Endothelial cell (in vitro differentiated cells): ENCODE measurements around the gene VMAC. TPM values are rescaled to one million over a fixed set of nuclear protein-coding genes. Genes with fewer than 3 reads are reported as not detected.

ENCODE experiments used
- DNase-seq: peaks from one replicate; pipeline ENCODE4 v3.0.0; 2021; ENCODE audit warnings: low spot score
- H3K27ac Mint-ChIP-seq: one replicate; pipeline ENCODE4 v1.8.0; 2021; ENCODE audit warnings: mixed read lengths, inconsistent platforms; ENCODE audit not compliant: unreplicated experiment
- H3K27me3 Mint-ChIP-seq: one replicate; pipeline ENCODE4 v1.8.0; 2021; ENCODE audit warnings: mild to moderate bottlenecking, moderate library complexity, mixed read lengths, inconsistent platforms; ENCODE audit not compliant: unreplicated experiment
- H3K36me3 Mint-ChIP-seq: one replicate; pipeline ENCODE4 v1.8.0; 2021; ENCODE audit warnings: mild to moderate bottlenecking, low read depth, mixed read lengths, inconsistent platforms; ENCODE audit not compliant: unreplicated experiment
- H3K4me1 Mint-ChIP-seq: one replicate; pipeline ENCODE4 v1.8.0; 2021; ENCODE audit warnings: mild to moderate bottlenecking, mixed read lengths, inconsistent platforms; ENCODE audit not compliant: unreplicated experiment
- H3K4me3 Mint-ChIP-seq: one replicate; pipeline ENCODE4 v1.8.0; 2021; ENCODE audit warnings: mild to moderate bottlenecking, mixed read lengths, inconsistent platforms; ENCODE audit not compliant: unreplicated experiment
- H3K9me3 Mint-ChIP-seq: one replicate; pipeline ENCODE4 v1.8.0; 2021; ENCODE audit warnings: mixed read lengths, inconsistent platforms; ENCODE audit not compliant: unreplicated experiment
- total RNA-seq: library from RNA; stranded (reverse); fragmentation: NEBNext Ultra II Directional; extraction: Animal tissue kit (Norgen Biotek cat#: 25700); gene quantifications from one replicate; pipeline ENCODE4 v1.2.1, GENCODE V29; 2021; ENCODE audit not compliant: unreplicated experiment
- TF ChIP-seq, protein P1 (sequence below): fragments of 200-600 bp; sonication (generic); IDR thresholded peaks from one replicate; pipeline ENCODE4 v1.5.0; 2021; ENCODE audit warnings: antibody characterized with exemption; ENCODE audit not compliant: unreplicated experiment

The VMAC gene
- total RNA-seq, 1 donor from 2014 or later, result 8.9 TPM

DNA sequence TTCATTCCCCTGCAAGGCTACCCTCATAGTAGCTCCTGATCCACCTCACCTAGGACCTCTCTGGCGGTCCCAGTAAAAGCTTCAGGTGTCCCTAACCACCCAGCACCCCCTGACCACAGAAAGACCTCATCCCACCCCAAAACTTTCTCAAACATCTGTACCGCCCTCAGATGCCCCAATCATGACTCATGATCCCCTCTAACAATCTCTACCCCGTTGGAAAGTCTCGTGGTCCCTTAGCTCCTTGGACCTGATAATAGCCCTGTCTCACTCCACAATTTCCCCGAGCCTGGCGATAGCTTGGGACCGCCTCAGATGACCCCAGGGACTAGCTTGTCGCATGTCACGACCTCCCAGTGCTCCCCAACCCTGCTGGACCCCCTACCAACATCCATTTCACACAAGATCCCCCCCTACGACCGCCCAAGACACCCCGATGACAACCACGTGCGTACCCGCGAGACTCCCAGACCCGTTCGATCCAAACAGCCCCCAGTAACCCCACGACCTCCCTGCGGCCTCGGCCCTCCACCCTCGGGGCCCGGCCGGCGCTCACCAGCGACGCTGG is 1.5 kb upstream of the VMAC start:
- H3K27ac Mint-ChIP-seq, result peak overlapping the region; percentile 96
- DNase-seq, result no peak
- peak overlapping the region; percentile 100 for H3K4me3 Mint-ChIP-seq
- TF ChIP-seq, protein P1, sequence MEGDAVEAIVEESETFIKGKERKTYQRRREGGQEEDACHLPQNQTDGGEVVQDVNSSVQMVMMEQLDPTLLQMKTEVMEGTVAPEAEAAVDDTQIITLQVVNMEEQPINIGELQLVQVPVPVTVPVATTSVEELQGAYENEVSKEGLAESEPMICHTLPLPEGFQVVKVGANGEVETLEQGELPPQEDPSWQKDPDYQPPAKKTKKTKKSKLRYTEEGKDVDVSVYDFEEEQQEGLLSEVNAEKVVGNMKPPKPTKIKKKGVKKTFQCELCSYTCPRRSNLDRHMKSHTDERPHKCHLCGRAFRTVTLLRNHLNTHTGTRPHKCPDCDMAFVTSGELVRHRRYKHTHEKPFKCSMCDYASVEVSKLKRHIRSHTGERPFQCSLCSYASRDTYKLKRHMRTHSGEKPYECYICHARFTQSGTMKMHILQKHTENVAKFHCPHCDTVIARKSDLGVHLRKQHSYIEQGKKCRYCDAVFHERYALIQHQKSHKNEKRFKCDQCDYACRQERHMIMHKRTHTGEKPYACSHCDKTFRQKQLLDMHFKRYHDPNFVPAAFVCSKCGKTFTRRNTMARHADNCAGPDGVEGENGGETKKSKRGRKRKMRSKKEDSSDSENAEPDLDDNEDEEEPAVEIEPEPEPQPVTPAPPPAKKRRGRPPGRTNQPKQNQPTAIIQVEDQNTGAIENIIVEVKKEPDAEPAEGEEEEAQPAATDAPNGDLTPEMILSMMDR, result no peak
- H3K36me3 Mint-ChIP-seq, result no peaks in the 10 kb centered on the region
- H3K27me3 Mint-ChIP-seq, result peaks cover 13% of the 10 kb centered on the region
- peaks cover 5% of the 10 kb centered on the region for H3K4me1 Mint-ChIP-seq
- H3K9me3 Mint-ChIP-seq, result no peaks in the 10 kb centered on the region

- H3K36me3 Mint-ChIP-seq, result no peaks in the 10 kb centered on the region
- H3K9me3 Mint-ChIP-seq, result no peaks in the 10 kb centered on the region
- DNase-seq, result peak; percentile 98
- H3K4me1 Mint-ChIP-seq, result peaks cover 5% of the 10 kb centered on the region
- H3K4me3 Mint-ChIP-seq, result peak within 1 kb of the TSS; percentile 100
- H3K27me3 Mint-ChIP-seq, result peaks cover 13% of the 10 kb centered on the region
- TF ChIP-seq, protein P1, result no peak
- H3K27ac Mint-ChIP-seq, result peak within 1 kb of the TSS; percentile 96
These were observed 884 bp upstream of the VMAC start, which contains the start of gene NDUFA11 for GRCh38 chr19:5903624-5904351. NDUFA11 (minus strand) TSS chr19:5903790; CDS start chr19:5903708, 82 bp downstream.

GRCh38 chr19:5905114-5905778 is 574 bp downstream of the VMAC start:
- TF ChIP-seq, protein P1, result no peak
- no peaks in the 10 kb centered on the region for H3K9me3 Mint-ChIP-seq
- H3K4me1 Mint-ChIP-seq, result peaks cover 5% of the 10 kb centered on the region
- H3K4me3 Mint-ChIP-seq, result peak overlapping the region; percentile 84
- H3K27me3 Mint-ChIP-seq, result peaks cover 14% of the 10 kb centered on the region
- no peaks in the 10 kb centered on the region for H3K36me3 Mint-ChIP-seq
- no peak overlapping the region for H3K27ac Mint-ChIP-seq
- DNase-seq, result no peak

DNA sequence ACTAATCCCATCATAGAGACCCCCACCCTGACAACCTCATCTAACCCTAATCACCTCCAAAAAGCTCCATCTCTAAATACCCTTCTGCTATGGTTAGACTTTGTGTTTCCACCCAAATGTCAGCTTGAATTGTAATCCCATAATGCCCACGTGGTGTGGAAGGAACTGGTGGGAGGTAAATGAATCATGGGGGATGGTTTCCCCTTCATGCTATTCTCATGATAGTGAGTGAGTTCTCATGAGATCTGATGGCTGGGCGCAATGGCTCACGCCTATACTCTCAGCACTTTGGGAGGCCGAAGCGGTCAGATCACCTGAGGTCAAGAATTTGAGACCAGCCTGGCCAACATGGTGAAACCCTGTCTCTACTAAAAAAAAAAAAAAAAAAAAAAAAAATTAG is 2.6 kb downstream of the VMAC start:
- no peak overlapping the region for H3K27ac Mint-ChIP-seq
- H3K4me1 Mint-ChIP-seq, result peaks cover 5% of the 10 kb centered on the region
- no peak for DNase-seq
- no peaks in the 10 kb centered on the region for H3K36me3 Mint-ChIP-seq
- peaks cover 9% of the 10 kb centered on the region for H3K27me3 Mint-ChIP-seq
- no peaks in the 10 kb centered on the region for H3K9me3 Mint-ChIP-seq
- H3K4me3 Mint-ChIP-seq, result no peak overlapping the region
- TF ChIP-seq, protein P1, result no peak
